ENCODE results near the gene SNRPD1. TPM values are rescaled to one million over a fixed set of nuclear protein-coding genes. Genes with fewer than 3 reads are reported as not detected.

SNRPD1 gene
- total and polyA plus RNA-seq, 2 of the 8 experiments (the other 6 are each of a cell fraction or from before 2014, with no cell fraction given) = 59.6 to 180 TPM

DNA sequence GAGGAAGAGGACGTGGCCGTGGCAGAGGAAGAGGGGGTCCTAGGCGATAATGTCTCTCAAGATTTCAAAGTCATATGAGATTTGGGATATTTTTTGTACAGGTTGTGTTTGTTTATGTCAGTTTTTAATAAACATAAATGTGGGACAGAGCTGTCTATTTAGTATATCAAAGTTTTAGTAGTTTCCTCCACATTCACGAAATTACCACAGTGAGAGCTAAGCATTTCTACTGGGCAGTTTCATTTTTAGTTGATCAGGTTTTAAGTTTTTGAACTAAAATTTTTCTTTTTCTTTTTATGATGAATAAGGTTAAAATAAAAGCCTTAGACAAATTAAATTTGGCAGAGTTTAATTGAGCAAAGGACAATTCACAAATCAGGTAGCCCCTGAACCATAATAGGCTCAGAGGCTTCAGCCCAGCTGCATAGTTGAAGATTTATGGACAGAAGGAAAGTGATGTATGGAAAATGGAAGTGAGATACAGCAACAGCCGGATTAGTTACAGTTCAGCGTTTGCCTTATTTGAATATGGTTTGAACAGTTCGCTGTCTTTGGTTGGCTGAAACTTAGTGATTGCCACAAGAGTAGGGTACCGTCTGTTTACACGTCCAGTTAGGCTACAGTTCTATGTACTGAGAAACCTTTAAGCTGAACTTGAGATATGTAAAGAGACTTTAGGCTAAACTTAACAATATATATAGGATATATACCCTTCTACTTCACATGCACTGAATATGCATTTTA is 17.1 kb downstream of the SNRPD1 start:
- Histone ChIP-seq H3K23ac (ENCODE audit: insufficient read length) (no peak overlapping the region), H4K8ac (ENCODE audit: extremely low read depth, insufficient read depth, low read length) (no peak overlapping the region), H3K18ac (ENCODE audit: extremely low read depth, low read length) (no peak overlapping the region), H2BK12ac (ENCODE audit: low read depth, low read length) (no peak overlapping the region), H4K5ac (ENCODE audit: insufficient read length, low read depth, low read length) (no peak overlapping the region), H3K79me2 (ENCODE audit: control insufficient read depth in 1 of 2, insufficient read depth in 2 of 2, low read length in 2 of 2) (peaks cover 0 to 12% of the 10 kb centered on the region in 2 experiments; a peak in 1 of 4 replicates), H3K4me3 (ENCODE audit: extremely low read depth in 1 of 4, insufficient read depth in 2 of 4, low read depth in 3 of 4, low read length in 4 of 4) (no peak overlapping the region), H3K56ac (replicated peaks; ENCODE audit: insufficient read length, low read depth, low read length) (no peak overlapping the region), H3K36me3 (ENCODE audit: control insufficient read depth in 2 of 4, insufficient read depth in 4 of 4, low read length in 3 of 4) (peaks cover 11 to 83% (median 40%) of the 10 kb centered on the region in 4 experiments), H2BK5ac (ENCODE audit: low read depth, low read length) (no peak overlapping the region), H2BK120ac (replicated peaks; ENCODE audit: low read depth, low read length) (no peak overlapping the region), H2BK15ac (ENCODE audit: low read length) (no peak overlapping the region), H3K27ac (ENCODE audit: low read depth, low read length) (no peak overlapping the region), H3K79me1 (ENCODE audit: low read depth, low read length) (no peaks in the 10 kb centered on the region), H3K9me3 (ENCODE audit: insufficient read depth in 2 of 2, low read depth in 1 of 2, low read length in 1 of 2) (no peaks in the 10 kb centered on the region), H3K14ac (ENCODE audit: insufficient read length) (no peak overlapping the region), H3K9ac (replicated peaks in 1 of 4; ENCODE audit: extremely low read depth in 1 of 4, low read depth in 3 of 4, low read length in 3 of 4) (no peak overlapping the region), H2AK5ac (ENCODE audit: low read depth, low read length) (no peak overlapping the region), H3K4me2 (ENCODE audit: insufficient read depth in 1 of 2, low read depth in 2 of 2, low read length in 2 of 2) (no peak overlapping the region), H4K91ac (replicated peaks; ENCODE audit: insufficient read length, low read length) (no peak overlapping the region), H2BK20ac (ENCODE audit: low read length) (no peak overlapping the region), H4K20me1 (replicated peaks in 1 of 2; ENCODE audit: control insufficient read depth in 1 of 2, insufficient read depth in 2 of 2, low read length in 2 of 2) (peaks cover 0 to 2% of the 10 kb centered on the region in 2 experiments), H3K23me2 (ENCODE audit: low read depth, low read length) (no peaks in the 10 kb centered on the region), H2AFZ (ENCODE audit: low read length) (no peak overlapping the region), H3K27me3 (replicated peaks in 1 of 4; ENCODE audit: control insufficient read depth in 3 of 4, extremely low read depth in 1 of 4, insufficient read depth in 3 of 4, low read length in 3 of 4) (no peaks in the 10 kb centered on the region), H3K4me1 (replicated peaks in 1 of 4; ENCODE audit: control insufficient read depth in 3 of 4, insufficient read depth in 4 of 4, low read length in 3 of 4) (no peaks in the 10 kb centered on the region), H3K4ac (replicated peaks; ENCODE audit: insufficient read length, low read depth, low read length) (no peak overlapping the region)
- FAIRE-seq (no peak), DNase-seq (ENCODE audit: low read depth in 1 of 2, low spot score in 2 of 2) (no peak)
- CTCF ChIA-PET (ENCODE audit: partially characterized antibody) = interaction anchor here (0.8 to 1.1 kb wide), 3 partner anchors 17 to 140 kb away, joined by 3 to 4 read pairs (median 3); partner anchors contain the start of gene SNRPD1
- WGBS, 2 experiments (ENCODE audit: extremely low coverage in 1 of 2, insufficient coverage in 1 of 2, insufficient read length in 1 of 2, insufficient replicate concordance in 2 of 2, low coverage in 1 of 2, low lambda C conversion rate in 2 of 2, missing lambda C conversion rate in 1 of 2) = 95% methylated on average over 9 of the region's 9 CpGs; no CpG with 5 or more reads in 1 of the 2 experiments
- POLR2A ChIA-PET (ENCODE audit: partially characterized antibody) = interaction anchor here (0.7 to 2.5 kb wide), 5 partner anchors 10 to 64 kb away, joined by 3 to 6 read pairs (median 3); partner anchors contain the start of gene ESCO1
- TF ChIP-seq POLR2A (IDR thresholded peaks at IDR 0.05; ENCODE audit: control extremely low read depth in 1 of 2, low read depth in 2 of 2, low read length in 2 of 2) = 0 out of 3 replicates have a peak, but pooled peaks of 1 of the 2 experiments have one; percentile 31
- no peak for TF ChIP-seq EGR1 (IDR thresholded peaks at IDR 0.05; ENCODE audit: borderline replicate concordance, low read depth, low read length)

All from H1 (cell line).